D721Med (cell line): Measurements from ENCODE around the gene PRR18.
A peak's percentile ranks its signal among the peaks of the same experiment; 100 is the strongest.

ENCODE experiments used
- DNase-seq: peaks from one replicate; pipeline ENCODE4 v3.0.0; 2011; ENCODE audit warnings: low spot score; ENCODE audit not compliant: insufficient read length
- FAIRE-seq: peaks from 2 replicates; lab custom pipeline; 2011; peaks lifted over from hg19 to GRCh38; lab: Jason Lieb, UNC
- CTCF ChIP-seq: IDR thresholded peaks from 2 replicates; pipeline ENCODE4 v1.5.1; 2012; ENCODE audit warnings: mild to moderate bottlenecking, control low read depth; ENCODE audit not compliant: insufficient read depth; ENCODE audit errors: missing control alignments

The PRR18 gene

DNA sequence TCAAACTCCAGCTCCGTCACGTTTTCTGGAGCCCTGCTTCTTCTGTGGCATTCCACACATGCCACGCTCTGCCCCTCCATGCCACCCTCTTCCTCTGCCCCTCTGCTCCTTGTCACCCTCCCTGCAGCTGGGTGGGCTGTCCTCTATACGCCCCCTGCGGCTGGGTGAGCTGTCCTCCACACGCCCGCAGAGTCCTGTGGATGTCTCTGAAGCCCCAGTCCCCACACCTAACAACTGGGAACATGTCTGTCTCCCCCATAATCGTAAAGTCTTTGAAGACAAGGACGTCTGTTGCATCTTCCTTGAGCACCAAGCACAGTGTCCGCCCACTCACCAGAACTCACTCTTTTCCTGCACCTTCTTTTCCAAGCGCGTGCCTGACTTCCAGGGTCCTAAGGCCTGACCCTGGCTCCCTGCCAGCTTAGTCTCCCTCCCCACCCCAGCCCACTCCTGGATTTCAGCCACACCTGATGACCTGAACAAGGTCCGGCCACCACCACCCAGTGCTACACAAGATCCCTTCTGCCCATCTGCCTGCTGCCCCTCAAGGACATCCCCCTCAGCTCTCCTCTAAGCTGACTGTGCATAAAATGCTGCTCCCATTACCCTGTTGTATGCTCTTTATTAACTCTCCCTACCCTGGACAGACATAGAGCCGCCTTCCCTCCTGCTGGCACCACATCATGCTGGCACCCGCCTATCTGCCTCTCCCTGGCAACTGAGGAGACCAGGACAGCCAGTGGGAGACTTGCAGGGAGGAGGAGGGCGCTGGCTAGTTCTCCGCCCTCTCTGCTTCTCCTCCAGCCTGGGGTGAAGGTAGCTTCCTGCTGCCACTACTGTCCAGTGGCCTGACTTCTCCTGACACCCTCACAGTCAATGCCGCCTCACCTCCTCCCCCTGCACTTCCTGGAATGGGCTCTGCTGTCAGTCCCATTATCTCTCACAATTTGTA is 10.7 kb upstream of the PRR18 start:
- no peak for FAIRE-seq
- no peak for DNase-seq
- TF ChIP-seq CTCF, result no peak

DNA sequence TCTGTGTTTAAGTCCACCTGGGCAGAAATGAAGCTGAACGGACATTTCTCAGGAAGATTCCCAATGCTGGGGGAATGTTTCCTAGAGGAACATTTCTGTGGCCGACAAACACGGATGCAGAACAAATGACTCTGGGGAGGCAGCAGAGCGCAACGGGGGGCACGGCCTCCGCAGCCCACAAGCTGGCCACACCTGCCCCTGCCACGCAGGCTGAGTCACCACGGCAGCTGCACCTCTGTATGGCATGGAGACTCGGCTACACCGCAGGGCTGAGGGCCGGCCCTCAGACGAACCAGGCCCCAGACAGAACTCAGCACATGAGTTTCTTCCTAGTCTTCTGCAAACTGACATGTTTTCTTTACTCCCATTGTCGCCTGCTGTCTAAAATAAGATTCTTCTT is 10.0 kb upstream of the PRR18 start:
- no peak for TF ChIP-seq CTCF
- no peak for FAIRE-seq
- no peak for DNase-seq

GRCh38 chr6:166317261-166318212 is 9.3 kb upstream of the PRR18 start:
- FAIRE-seq (no peak), DNase-seq (no peak)
- no peak for TF ChIP-seq CTCF

GRCh38 chr6:166315436-166315835 is 7.2 kb upstream of the PRR18 start:
- TF ChIP-seq CTCF, result no peak
- DNase-seq (no peak), FAIRE-seq (no peak)

- DNase-seq (no peak), FAIRE-seq (no peak)
- TF ChIP-seq CTCF, result no peak
Measured at GRCh38 chr6:166314454-166314853, 6.3 kb upstream of the PRR18 start.

DNA sequence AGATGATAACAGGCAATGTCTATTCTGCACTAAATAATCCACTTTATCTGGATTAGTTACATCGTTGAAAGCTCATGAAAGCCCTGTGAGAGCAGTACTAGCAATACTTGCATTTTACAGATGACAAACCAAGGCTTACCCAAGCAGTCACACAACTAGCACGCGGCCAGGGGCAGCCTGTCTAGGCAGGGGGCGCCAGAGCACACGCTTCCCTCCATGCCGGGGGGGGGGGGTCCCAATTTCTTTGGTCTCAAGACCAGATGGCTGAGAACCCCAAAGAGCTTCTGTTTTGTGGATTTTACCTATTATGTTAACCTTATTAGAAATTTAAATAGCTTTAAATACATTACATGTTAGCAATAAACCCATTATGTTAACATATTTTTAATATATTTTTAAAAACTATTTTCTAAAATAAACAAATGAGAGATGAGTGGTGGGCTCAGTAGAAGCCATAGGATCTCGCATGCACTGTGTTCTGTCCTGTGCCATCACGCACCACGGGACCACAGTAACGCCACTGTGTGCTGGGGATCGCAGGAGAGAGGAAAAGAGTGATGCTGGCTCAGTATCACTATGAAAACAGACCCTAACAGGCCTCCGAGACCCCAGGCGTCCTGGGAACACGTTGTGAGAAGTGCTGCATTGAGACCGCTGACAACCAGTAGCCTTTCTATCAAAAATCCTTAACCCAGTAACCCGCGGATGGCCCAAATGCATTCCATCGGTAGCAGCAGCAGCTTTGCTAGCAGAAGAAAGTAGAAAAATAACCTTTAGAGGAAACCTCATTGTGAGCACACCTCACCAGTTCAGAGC is 5.3 kb upstream of the PRR18 start:
- FAIRE-seq, result no peak
- DNase-seq, result no peak
- peak; percentile 73 for TF ChIP-seq CTCF
